HG03103 (cell line): Measurements from ENCODE around the gene APOL5.

Source experiments
- ATAC-seq: cut with Tn5 transposase; IDR thresholded peaks from one replicate; pipeline ENCODE4 v1.9.1; 2021; ENCODE audit warnings: low read depth; ENCODE audit not compliant: unreplicated experiment

APOL5 gene

DNA sequence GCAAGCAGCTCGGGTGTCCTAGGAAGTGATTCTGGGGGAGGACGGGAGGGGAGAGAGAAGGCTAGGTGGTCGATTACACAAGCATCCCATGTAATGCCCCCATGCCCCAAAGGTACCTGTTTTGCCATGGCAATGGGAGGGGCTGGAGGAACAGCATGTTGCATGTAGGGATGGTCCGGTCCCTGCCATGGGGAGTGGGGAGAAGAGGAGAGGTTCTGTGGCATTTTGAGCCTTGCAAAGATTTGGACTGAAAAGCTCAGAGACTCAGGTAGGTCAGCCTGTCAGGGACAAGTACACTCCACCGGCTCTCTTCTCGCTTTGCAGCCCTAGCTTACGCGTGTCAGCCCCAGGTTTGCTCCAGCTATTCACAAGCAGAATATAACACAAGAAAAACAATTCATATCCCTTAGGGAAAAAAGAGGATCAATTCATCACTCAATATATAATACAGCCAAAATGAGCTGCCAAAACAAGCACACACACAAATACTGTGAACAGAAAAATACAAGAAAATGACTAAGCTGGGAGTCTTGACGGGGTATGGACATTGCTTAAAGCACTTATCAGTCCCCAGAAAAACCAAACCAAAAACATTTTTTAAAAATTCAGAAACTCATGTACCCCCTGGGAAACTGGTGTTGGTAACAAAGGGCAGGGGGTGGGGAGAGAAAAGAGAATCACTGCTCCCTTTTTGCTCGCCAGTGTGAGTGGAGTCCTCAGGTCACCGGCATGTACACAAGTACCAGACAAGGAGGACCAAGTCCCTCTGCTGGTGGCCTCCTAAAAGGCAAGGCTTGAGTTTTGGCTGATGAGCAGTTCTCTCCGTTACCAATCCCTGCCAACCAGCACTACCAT lies 21.6 kb downstream of the APOL5 start:
- ATAC-seq, result no peak

DNA sequence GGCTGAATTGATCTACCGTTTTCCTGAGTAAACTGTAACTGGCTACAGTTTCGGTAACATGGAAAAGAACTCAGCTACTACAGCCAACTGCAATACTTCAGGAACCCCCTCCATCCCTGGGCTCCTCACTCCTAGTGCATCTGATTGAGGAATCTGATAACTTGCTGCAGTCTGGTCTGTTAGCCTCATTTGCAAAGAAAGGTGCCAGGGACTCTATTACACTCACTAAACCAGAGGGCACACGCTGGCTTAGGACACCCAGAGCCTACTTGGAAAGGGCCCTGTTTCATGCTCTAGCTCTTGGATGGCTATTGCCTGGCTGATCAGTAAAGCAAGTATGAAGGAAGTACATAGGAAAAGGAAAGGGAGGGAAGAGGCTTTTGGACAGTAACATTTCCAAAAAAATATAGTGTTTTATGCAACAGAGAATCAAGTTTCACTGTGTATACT lies 22.3 kb downstream of the APOL5 start:
- no peak for ATAC-seq

GRCh38 chr22:35740616-35741015 lies 22.9 kb downstream of the APOL5 start:
- ATAC-seq, result no peak

- no peak for ATAC-seq
These were observed 24.8 kb downstream of the APOL5 start for GRCh38 chr22:35742342-35743100.

DNA sequence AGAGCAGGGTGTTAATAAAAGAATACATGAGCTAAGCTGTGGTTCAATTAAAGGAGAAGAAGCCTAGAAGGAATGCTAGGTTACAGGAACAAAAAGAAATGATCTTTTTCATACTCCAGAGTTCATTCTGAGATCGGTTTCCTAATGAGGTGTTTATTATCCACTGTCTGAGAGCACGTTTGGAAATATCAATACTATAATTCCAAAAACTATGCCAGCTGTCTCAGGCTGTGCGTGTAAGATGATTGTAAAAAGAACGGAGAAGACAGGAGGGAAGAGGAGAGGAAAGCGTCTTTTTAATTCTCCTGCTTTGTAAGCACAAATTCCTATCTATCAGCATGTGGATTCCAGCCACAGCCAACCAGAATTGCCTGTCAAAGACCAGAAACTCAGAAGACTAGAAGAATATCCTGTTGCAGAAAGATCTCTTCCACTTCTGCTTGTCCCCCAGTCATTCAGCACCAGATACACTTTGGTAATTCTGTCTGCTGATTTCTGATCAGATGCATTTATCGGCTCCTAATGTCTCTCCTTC lies 25.7 kb downstream of the APOL5 start:
- ATAC-seq, result no peak

DNA sequence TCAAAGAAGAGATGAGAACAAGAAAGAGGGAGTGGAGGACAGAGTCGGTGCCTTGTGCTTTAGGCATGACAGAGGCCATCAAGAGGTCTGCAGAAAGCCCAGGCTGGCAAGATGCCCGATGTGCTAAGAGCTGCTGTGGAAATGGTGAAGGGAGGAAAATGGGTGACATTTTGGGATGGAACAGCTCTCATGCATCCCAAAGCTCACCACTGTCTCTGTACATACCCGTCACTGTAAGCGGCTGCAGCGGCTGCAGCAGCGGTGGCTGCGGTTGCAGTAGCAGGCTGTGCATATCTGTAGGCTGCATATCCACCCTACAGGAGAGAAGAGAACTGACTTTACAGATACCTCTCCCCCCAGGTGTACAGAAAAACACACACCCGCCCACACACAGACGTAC lies 28.6 kb downstream of the APOL5 start:
- ATAC-seq, result no peak

GRCh38 chr22:35746946-35747703 lies 29.5 kb downstream of the APOL5 start:
- no peak for ATAC-seq

GRCh38 chr22:35749808-35750207 lies 32.1 kb downstream of the APOL5 start:
- peak; percentile 56 for ATAC-seq

DNA sequence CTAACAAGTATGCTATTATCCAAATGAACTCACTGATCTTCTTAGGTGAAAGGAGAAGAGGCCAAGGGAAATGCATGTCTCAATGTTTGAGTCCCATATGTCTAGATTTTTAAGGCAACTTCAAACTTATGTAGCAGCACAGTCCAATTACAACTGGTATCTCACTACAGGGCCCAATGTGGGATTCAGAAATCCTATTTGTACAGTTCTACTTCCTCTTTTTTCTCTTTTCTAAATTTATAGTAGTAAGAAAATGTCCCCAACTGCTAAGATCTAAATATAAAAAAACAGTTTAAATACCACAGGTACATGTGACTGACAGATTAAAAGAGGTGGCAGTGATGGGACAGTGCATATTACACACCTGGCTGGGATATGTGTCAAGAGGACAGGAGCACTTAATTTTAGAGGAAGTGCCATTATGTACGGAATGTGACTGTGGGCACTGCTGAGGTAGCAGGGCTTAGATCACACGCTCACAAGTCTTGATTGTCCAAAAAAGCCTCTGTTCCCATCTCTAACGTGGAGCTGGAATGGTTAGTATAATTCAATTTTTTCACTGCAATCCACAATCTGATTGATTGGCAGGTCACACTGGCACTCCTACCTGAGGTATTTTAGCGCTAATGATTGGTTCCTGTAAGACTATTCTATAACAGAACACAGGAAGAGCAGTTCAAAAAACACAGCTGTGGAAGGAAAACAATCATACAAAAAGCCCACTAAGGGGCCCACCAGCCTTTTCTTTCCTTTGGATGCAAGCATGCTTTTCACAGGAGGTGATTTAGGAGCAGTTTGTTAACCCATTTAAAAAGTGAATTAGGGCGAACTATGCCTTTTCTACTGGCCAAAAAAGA lies 34.6 kb downstream of the APOL5 start:
- no peak for ATAC-seq

GRCh38 chr22:35752863-35753189 lies 35.2 kb downstream of the APOL5 start:
- ATAC-seq, result no peak

DNA sequence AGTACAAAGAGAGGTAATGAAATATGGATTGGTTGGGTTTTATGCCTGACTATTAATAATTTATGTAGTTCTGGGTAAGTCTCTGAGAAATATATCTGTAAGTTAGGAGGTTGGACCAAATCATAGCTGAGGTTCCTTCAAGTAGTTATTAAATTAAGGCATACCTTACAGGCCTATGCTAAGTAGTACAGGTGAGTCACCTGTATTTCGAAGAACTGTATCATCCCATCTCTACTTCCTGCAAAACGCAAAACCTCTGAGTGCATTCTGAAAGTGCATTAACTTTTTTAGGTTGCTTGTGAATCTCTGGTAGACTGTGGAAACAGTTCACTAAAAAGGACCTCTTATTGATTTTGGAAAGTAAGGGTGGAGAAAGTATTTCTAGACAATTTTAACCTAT lies 37.1 kb downstream of the APOL5 start:
- no peak for ATAC-seq

GRCh38 chr22:35756722-35757121 lies 39.0 kb downstream of the APOL5 start:
- ATAC-seq, result no peak

GRCh38 chr22:35758394-35758793 lies 40.7 kb downstream of the APOL5 start:
- no peak for ATAC-seq

DNA sequence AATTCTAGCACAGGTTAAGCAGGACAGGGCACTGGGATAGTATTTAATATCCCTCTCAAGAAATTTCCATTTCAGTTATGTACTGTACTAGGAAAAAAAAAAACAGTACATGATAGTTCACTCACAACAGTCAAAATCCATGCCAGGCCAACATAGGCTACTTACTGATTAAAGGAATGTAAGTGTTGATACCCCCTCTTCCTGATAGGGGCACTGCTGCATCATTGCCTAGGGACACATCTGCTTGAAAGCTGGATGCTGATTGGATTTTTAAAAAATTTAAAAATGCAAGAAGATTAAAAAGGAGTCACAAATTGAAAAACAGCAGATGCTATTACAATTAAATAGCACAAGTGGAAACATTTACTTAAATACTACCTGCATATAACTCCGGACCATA lies 43.4 kb downstream of the APOL5 start:
- ATAC-seq, result no peak

DNA sequence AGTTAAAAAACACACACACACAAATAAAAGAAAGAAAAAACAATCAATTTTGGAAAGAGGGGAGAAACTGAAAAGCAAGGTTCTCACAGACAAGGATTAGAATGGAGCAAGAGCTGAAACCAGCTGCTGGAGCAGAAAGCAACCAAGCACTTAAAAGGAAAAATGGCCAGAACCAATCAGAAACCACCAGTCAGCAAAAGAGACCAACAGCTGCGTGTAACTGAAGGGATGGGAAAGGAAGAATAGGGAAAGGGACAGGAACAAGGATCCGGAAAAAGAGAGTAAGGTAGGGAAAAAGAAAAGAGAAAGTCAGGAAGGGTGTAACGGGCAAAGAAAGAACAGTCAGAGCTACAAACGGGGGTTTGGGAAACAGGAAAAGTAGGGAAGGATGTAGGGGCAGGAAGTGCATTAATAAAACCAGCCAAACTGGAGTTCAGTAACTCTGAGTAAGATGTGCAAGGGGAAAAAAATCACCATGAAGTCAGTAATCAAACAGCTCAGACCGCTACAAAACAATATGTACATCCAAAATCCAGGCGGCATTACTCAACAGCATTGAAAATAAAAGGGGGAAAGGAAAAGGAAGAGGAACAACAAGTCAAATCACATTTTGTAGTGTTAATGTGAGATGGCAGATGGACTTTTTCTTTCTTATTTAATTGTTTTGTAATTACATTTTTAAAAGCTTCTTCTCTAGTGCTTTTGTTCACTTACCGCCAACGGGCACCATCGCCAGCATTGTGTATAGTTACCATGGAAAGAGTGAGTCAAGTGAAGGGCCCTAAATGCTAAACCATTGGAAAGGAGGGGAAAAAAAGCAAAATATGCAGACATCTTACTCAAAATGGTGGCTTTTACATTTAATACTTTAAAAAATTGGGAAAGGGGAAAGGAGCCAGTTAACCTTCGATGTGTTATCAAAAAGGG lies 49.2 kb downstream of the APOL5 start:
- ATAC-seq, result no peak

DNA sequence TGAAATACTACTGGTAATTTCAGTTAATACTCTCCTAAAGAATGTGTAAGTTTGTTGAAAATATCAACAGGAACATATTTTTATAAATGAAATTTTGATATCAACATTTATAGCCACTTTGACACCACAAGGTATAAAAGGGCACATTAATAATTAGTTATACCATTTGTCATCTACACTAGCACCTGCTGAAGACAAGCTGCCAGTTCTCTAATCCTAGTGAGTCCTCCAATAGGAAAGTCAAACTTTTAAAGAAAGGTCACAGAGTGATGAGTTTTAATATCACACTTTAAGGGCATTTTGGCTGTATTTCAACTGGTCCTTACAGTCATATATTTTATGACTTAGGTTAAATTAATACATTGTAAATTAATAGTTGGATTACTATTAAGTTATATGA lies 52.3 kb downstream of the APOL5 start:
- no peak for ATAC-seq

- no peak for ATAC-seq
These were observed 57.7 kb downstream of the APOL5 start for GRCh38 chr22:35775339-35775738.

DNA sequence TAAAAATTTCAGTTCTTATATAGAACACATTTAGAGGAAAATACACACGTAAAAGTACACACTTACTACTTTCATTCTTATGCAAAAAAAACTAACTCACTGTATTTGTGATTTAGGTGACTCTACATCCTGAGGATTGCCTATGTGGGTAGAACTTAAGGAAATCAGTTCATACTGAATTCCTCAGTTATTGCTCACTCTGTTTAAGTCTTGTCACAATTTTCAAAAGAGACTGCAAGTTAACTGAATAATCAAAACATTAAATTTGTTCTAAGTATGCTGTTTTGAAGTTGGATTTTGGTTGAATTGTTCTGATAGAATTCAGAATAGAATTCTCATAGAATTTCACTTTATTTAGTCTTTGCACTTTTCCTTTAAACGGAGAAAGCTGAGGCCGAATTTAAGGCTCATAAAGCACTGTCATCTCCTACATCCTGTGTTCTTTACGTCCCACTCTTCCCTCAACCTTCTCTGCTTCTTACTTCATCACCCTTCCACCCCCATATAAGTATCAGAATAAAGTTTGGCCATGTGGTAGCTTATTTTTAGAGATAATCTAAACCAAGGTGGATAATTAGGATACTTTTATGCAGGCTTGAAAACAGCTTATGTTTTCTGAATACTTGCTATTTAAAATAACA lies 59.8 kb downstream of the APOL5 start:
- no peak for ATAC-seq
